ENCODE results near the gene ITPKB.

GRCh38 chr1:226708967-226709396, 30.1 kb downstream of the ITPKB start:
- TF ChIP-seq CTCF (IDR thresholded peaks at IDR 0.05) (no peak), EZH2phosphoT487 (IDR thresholded peaks at IDR 0.05) (no peak)
